Kasumi-1 (cell line): Measurements from ENCODE around the gene CFAP77.

ENCODE experiments used
- DNase-seq, 2 experiments: peaks; one replicate each; lab custom pipeline; 2025; lab: John Stamatoyannopoulos, UW

CFAP77 gene

DNA sequence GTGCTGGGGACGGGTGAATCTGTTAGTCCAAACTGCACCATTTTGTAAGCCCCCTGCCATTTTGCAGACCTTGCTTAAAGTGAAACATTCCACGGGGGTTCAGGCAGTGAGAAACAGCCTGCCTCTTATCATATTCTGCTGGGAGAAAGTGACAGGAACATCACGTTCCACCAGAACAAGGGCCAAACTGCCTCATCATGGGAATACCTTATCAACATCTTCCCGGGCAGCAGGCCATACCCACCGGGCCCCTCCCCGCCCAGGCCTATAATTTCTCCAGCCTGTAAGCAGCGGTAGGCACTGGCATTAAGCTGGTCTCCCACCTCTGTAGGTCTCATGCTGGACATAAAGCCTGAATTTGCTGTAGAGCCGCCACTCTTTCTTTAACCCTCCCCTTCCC is 1.5 kb upstream of the CFAP77 start:
- no peak for DNase-seq

DNA sequence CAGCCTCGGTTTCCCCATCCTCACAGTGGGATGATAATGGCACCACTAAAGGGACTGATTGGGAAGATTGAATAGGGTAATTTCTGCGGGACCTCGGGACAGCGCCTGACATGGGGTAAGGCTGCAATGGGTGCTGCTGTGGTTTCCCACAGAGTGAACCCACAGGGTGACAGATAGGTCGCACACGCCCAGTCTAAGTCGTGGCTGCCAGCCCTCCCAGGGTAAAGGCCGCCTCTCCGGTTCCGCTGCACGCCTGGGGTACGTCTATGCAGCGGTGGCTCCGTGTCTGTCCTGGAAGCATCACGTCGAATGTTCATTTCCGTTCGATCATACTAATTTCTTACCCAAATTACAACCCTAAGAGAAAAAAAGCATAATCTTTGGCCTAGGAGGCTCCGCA is 631 bp downstream of the CFAP77 start:
- DNase-seq, result no peak

DNA sequence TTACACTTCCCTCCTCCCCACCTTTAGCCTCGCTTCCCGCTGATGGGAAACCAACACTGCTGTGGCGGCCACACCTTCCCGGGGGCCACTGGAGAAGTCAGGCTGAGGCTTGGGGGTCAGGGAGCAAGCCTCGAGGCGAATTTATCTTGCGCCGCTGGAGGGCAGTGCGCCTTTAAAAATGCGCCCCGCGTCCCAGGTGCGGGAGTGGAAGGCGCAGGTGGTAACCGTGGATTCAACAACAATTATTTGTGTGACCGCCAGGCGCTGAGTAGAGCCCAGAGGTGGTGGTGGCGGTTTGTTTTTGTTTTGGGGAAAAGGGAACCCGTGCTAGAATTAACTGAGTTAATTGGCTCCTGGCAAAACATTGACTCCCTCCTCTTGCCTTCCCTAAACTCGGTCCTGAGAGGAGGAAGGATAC is 1.1 kb downstream of the CFAP77 start:
- DNase-seq, result peak; percentile 5 to 53

DNA sequence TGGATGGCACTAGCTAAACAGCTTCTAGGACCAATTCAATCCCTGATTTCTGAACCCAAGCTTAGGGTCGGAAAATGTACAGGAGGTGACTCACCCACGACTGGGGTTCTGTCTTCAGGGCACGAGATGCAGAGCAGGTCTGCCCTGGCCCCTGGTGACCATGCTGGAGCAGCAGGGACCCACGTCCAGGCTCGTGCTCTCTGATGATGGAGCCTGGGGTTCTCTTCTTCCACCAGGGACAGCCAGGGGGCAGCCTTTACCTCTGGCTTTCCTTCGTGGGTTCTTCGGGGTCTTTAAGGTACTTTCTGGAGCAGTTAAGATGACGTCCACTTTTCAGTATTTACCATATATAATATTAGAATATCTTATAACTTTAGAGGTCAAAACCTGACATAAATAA is 2.1 kb downstream of the CFAP77 start:
- peak; percentile 28 to 31 for DNase-seq

DNA sequence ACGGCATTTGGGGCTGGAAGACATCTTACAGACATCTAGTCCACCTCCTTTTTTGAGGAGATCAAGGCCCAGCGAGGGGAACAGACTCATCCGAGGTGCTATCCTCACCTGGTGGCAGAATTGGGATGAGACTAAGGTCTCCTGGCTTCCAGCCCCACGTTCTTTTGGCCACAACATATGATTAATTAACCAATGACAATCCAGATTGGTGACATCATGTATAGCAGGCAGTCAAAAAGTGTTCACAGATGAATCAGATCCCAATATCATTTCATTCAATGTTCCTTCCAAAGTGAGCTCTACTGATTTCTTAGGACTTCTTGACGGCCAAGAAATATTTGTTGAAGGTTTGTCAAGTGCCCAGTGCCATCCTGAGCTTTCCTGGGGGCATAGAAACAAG is 3.9 kb downstream of the CFAP77 start:
- DNase-seq, result no peak

DNA sequence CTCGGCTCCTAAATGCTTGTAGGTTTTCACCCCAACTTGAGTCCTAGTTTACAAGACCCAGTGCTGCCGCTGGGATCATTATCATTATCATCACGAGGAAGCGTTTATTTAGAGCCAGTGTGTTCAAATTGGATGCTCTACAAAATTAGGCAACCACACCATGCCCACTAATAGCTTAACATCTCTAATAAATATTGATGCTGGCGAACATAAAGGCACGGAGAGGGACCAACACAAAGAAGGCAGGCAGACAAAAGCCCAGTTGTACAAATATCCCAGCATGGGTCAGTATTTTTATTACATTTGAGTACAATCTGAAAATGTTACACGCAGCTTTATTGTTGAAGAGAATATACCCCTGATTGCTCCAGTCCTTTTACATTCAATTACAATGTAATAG is 4.7 kb downstream of the CFAP77 start:
- no peak for DNase-seq

DNA sequence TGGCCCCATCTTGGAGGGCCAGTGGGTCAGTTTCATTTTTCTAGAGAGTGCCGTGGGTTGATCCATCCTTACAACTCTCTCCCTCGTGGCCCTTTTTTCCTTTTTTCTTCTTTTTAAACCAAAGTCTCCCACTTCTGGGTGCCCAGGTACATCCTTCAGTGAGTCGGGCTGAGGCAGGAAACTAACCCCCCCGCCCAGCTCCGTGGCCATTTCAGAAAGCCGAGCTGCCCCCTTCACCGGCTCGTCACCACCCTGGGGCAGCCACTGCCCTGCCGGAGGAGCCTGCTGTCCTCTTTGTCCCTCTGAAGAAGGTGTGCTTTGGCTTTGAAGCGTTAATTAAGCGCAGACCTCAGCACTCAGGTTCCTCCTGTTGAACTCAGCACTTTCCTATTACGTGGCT is 5.2 kb downstream of the CFAP77 start:
- no peak for DNase-seq

DNA sequence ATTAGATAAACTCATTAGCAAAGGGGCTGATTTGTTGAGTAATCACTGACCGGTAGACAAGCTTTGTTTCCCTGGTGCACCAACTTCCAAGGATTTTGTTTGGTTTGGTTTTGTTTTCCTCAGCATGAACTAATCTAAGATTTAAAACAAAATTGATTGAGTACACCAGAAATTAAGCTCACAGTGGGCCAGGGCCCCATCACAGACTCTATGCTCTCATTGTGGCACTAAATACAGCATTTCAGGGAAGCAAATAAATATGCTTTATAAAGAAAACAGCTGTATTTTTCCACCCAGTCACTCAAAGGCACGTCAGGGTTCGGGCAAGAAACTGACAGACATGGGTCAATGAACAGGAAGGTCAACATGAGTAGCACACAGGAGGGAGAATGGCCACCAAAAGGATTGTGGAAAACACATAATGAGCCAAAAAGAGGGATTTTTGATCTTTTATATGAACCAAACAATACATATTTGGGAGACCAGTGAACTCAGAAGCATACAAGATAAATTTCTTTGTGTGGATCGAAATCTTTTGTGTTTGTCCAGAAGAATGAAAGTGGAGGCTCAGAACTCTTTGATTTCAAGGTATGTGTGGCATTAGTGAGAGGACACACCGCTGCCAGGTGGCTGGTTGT is 8.8 kb downstream of the CFAP77 start:
- DNase-seq, result no peak

DNA sequence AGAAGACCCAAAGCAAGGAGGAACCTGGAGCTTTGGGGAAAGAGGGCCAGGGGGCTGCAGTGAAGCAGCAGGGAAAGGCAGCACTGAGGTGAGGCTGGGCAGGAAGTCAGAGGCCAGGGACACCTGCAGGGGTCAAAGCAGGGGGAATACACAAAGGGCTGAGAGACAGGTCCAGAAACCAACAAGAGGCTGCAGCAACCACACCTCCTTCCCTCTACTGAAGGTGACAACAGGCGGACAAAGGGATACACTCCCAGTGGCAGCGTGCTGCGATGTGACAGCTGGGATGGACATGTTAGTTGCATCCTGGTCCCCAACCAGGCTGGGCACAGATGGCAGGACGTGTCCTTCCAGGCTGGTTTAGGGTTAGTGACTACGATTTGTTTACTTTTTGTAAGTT is 12.6 kb downstream of the CFAP77 start:
- no peak for DNase-seq

DNA sequence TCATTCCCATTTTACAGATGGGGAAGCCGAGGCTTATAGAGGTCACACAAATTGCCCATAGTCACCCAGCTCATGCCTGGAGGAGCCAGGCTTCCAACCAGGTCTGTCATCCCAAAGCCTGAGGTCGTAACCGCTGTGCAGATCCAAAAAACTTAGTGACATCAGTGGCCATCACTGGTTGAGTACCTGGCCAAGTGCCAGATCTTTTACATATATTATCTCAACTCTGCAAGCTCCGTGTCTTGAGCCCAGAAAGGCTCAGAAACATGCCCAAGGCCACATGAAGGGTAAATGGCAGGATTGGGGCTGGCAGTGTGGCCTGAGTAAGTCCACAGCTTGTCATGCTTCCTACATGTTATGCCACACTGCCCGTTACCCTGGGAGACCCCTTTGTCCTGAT is 13.5 kb downstream of the CFAP77 start:
- DNase-seq, result no peak

DNA sequence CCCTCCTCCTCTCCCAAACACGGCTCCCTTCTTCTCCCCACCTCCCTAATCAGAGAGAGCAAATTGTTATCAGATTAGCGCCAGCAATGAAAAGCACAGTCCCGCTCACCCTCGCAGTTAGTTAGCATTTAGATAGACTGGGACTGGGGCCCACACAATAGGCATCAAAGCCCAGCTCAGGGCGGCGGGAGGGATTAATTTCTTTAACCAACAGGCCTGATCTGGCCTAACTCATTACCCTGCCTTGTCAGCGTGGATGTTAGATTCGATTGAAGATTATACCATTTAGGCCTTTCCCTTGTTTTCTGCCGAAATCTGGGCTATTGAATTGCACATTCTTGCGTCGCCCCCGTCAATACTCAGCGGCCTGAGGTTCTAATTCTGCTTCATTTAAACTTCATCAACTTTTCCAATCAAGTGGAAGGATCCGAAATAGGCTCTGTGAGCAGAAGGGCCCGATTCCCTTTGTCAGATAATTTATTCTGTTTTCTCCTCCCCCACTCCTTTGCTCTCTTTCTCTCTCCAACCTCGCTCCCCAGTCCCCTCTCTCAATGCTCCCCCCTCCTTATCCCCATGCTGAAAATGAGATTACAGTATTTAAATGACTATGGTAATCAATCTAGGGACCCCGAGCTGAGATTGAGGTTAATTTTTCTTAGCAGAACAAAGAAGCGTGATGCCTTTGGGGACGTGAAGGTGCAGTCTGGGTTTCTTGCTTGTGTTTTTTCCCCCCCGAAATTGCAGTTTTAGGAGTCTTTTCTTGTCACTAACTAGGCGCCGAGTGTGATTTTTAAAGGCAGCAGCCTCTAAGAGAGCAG is 15.1 kb downstream of the CFAP77 start:
- no peak for DNase-seq

DNA sequence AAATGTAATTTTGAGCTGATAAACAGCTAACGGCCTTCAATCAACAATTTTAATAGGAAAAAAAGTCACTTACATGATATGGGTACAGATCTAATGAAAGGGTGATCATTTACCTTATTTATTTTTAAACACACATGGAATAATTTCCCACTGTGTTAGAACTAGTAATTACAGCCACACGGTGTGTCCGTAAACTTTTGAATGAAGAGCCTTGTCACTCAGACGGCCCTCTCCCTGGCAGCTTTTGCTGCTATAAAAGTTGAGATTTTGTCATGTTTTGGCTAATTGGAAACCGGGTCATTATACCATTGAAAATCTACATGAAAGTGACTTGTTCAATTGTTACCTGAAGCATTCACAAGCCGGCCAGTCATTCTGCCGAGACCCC is 15.7 kb downstream of the CFAP77 start:
- no peak for DNase-seq

DNA sequence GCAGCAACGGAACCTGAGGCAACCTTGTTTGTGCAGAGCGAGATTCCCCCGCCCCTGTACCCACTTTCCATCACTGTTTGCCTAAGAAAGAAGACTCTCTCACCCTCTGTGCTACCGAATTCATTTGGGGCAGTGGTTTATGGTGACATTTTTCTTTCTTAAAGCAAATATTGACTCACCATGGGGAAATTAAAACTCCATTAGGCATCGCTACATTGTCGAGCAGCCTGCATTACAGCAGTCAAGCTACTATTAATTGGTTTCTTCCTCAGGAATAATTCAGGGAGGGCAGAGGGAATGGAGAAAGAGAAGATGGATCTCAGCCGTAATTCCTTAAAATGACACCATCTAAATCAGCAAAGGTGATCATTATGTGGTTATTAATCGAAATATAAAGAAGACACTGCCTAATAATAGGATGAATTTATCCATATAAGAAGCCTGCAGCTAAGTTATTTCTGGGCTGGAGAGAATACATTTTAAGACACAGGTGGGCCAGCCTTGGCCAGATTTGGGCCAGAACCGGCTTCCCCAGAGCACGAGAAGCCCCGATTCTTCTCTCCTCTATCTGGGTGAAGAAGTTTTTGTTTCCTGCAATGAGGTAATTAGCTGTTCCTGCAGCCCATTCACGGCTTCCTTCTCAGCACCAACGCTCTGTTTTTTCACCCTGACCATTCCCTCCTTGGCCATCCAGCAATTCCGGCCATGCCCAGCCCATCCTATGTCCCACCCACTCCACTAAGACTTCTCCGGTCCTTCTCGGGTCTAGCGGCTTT is 16.8 kb downstream of the CFAP77 start:
- no peak for DNase-seq

DNA sequence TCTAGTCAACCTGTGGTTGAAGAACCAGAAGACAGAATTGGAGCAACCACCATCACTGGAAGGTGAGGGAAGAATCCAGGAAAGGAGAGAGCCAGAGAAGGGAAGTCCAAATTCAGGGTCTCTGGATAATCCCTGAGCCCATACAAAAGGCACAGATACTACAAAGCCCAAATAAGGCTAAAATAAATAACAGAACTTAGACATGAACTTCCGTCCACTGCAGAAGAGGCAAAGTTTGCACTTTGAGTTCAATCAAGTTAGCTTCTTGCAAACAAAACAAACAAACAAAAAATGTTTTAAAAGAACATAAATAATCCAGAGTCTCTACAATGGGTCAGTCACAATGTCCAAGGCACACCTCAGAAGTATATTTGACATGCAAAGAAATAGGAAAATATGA is 21.0 kb downstream of the CFAP77 start:
- no peak for DNase-seq

DNA sequence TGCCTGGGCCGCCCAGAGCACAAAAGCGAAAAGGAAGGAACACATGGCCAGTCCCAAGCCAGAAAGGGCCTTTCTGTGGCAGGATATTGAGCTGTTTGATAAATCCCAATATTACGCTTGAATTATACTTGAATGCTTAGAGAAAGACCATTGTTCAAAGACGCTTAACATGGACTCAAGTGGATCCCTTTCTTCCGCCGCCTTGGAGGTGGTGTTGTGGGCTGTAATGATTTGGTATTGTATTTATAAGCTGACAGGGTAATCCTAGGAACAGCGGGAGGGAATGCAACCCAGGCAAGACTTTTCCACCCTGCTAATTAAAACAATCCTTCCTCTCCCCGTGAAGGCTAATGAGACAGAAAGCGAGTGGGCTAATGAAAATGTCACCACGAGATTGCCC is 24.9 kb downstream of the CFAP77 start:
- DNase-seq, result no peak

DNA sequence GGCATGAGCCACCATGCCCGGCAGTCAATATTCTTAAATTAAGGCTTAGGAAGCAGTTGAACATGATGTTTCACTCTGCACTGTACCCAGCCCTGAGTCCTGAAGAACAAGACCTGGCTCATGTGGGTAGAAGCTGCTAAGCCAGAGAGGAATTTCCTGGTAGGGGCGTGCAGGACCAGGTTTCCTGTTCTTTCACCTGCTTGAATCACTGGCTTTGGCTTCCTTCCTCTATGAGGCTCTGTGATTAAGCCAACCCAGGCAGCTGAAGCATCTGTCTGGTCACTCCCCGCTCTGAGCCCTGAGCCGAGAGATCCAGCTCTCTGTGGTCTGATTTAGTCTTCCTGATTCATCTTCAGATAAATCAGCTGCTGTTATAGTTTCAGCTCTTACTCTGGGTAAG is 29.1 kb downstream of the CFAP77 start:
- no peak for DNase-seq

DNA sequence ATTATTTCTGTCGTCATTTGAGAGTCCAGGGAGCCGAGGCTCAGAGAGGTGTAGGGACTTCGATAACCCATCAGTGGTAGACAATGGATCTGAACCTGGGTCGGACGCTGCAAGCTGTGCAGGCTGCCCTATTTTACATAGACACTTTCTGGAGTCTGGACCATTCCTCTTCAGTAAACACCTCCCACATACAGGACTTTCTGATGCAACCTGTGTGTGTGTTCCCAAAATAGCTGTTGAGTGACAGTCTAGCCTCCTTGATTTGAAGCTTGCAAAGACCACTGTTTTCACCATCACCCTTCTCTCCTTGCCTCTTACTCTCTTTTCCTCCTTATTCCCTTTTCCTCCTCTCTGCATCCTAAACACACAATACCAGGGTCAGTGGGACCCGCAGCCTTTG is 30.7 kb downstream of the CFAP77 start:
- DNase-seq, result no peak

DNA sequence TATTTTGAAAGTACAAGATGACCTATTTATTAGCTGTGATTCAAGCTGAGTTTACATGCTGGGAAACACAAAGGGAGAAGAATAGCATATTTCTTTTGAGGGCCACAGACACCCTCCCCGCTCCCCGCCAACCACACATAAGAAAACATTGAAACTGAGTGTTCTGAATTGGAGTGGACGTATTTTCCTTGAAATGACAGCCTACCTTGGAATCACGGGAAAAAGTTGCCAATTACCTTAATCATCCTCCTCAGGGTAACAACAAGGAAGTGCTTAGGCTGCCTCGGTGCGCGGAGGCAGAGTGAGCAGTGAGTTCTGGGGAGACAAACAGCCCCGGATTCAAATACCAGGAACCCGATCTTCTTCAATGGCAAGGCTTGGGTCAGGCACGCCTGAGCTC is 31.4 kb downstream of the CFAP77 start:
- DNase-seq, result no peak

DNA sequence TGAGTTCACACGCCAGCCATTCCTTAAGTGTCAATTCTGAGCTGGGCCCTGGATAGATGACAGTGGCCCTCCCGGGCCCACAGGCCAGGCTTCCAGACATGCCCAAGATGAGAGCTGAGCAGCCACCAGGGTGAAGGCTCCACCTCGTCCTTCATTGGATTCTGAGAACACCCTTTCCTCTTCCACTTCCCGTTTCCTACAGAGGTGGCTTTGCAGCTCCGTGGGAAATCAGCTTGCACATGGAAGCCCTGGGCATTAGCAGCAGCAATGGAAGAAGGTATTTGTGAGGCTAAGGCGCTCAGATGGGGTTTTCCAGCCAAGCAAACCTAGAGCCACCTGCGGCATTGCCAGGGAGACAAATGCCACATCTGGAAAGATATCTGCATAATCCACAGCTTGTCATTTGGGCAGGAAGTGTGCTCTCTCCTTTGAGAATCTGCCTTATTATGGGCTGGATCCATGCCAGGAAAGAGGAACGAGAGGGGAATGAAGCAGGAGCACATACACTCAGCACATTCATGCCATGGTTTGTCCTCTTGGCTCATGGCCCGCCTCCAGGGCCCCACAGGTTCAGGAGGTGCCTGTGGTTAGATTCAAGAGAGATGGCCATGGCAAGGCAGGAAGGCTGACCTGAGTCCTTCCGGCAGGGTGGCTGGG is 34.1 kb downstream of the CFAP77 start:
- DNase-seq, result no peak

DNA sequence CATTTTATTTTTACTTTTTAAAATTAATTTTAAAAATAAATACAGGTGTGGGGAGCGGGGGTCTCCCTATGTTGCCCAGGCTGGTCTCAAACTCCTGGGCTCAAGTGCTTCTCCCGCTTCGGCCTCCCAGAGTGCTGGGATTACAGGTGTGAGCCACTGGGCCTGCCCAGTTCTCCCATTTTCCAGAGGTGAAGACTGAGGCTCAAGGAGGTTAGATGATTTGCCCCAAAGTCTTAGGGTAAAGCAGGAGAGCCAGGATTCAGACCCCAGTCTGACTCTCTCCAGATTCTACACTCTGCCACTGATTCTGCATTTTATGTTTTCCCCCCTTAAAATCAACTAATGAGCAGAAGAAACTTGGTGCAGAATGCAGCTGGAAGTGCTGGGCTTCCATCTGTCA is 36.9 kb downstream of the CFAP77 start:
- no peak for DNase-seq

DNA sequence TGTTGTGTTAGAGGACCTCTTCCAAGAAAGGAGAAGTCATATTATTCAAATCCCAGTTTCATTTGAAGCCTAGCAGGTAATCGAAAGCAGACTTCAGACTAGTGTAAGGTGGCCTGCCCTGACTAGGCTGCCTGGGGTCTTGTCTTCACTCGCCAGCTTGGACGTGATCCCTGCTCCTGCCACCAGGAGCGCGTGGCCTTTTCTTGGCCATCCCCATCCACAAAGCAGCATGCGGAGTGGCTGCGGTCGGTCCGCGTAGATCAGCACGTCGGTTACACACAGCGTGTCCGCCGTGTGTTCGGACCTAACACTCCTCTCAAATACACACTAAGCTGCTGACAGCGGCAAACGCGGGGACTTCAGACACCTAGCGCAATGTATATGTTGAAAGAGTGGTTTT is 37.3 kb downstream of the CFAP77 start:
- no peak for DNase-seq

DNA sequence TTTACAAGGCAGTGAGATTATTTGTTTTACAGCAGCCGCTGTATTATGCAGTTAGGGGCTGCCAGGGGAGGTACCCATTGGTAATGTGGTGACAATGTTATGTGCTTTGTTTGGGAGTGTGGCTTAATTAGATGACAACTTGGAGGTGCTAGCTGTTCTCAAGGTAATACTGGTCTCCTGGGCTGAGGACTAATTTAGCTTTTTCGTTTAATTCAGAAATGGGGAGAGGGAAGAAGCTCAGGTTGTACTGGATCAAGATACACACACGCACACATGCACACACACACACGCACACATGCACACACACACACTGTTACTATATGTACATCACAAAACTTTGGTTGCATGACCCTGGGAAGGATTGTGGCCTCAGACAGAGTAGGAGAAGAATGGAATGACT is 37.9 kb downstream of the CFAP77 start:
- no peak for DNase-seq

DNA sequence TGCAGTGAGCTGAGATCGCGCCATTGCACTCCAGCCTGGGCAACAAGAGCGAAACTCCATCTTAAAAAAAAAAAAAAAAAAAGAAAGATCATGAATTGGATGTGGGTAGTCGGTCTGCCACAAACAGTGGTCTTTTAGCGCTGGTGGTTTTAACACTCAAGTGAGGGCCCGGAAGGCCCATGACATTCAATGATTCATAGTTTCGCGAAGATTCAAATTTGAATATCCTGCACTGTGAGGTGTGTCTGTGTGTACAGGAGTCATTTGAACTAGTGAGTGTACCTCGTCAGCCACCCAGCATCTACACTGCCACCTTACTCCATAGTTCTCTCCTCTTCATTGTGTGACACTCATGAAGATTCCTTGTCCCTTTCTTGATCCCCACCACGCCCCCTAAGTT is 41.3 kb downstream of the CFAP77 start:
- no peak for DNase-seq
